GM13976 (cell line): Measurements from ENCODE around the gene FAH.

Experiments
- DNase-seq: peaks from one replicate; pipeline ENCODE4 v3.0.0; 2012; ENCODE audit warnings: low spot score
- in situ Hi-C: fragments of 300-500 bp; cut with MboI; formaldehyde crosslinking; loops from one replicate; pipeline ENCODE4 v1.12.0; 2022; ENCODE audit warnings: low sequenced_read_pairs, mixed read lengths, inconsistent platforms; ENCODE audit not compliant: unreplicated experiment
- TF ChIP-seq, protein P1 (sequence below): IDR thresholded peaks from 2 replicates; pipeline ENCODE4 v1.5.1; 2012; ENCODE audit warnings: borderline replicate concordance, mild to moderate bottlenecking; ENCODE audit not compliant: insufficient read depth; ENCODE audit errors: extremely low read depth, missing control alignments, control extremely low read depth

FAH gene

DNA sequence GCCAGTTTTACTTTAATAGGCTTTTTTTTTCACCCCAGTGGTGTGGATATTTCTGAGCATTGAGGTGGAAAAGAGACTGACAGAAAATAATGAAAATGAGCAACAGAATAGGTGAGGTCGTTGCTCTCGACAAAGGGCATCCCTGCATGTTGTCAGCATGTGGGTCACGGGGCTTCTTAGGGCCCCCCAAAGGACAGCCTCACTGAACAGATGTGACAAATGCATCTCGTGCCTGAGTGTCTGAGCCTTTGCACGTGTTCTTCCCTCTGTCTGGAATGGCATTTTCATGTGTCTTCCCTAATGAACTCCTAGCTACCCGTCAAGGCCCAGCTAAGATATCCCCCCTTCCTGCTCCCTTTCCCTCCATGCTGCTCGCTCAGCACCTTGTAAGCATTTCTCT is 31.8 kb downstream of the FAH start:
- TF ChIP-seq, protein P1, sequence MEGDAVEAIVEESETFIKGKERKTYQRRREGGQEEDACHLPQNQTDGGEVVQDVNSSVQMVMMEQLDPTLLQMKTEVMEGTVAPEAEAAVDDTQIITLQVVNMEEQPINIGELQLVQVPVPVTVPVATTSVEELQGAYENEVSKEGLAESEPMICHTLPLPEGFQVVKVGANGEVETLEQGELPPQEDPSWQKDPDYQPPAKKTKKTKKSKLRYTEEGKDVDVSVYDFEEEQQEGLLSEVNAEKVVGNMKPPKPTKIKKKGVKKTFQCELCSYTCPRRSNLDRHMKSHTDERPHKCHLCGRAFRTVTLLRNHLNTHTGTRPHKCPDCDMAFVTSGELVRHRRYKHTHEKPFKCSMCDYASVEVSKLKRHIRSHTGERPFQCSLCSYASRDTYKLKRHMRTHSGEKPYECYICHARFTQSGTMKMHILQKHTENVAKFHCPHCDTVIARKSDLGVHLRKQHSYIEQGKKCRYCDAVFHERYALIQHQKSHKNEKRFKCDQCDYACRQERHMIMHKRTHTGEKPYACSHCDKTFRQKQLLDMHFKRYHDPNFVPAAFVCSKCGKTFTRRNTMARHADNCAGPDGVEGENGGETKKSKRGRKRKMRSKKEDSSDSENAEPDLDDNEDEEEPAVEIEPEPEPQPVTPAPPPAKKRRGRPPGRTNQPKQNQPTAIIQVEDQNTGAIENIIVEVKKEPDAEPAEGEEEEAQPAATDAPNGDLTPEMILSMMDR, result no peak
- in situ Hi-C loops, result no loop called here
- DNase-seq, result no peak

DNA sequence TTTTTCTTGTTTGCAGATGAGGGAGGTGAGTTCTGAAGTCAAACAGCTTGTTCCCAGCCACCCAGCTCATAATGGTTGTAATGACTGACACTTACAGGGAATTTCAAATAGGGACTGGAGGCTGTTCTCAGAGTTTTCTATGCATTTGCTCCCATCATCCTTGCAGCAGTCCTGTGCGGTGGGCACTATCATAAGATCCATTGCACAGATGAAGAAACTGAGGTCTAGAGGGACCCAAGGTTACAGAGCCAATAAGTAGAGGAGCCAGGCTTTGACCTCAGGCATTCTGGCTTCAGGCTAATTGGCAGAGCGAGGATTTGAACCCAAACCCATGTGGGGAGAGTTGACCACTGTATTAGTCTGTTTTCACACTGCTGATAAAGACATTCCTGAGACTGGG is 32.4 kb downstream of the FAH start:
- no peak for DNase-seq
- in situ Hi-C loops, result no loop called here
- TF ChIP-seq, protein P1, result no peak

DNA sequence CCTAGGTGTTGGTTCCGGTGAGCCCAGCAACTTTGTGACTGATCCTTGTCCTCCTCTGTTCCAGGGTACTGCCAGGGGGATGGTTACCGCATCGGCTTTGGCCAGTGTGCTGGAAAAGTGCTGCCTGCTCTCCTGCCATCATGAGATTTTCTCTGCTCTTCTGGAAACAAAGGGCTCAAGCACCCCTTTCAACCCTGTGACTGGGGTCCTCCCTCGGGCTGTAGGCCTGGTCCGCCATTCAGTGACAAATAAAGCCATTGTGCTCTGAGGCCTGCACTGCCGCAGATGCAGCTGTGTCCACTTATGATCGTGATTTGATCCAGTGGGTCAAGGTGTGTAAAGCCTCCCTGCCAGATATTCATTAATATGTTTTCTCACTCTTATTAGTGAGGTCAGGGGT is 33.3 kb downstream of the FAH start:
- no peak for DNase-seq
- TF ChIP-seq, protein P1, result no peak
- in situ Hi-C loops, result no loop called here

DNA sequence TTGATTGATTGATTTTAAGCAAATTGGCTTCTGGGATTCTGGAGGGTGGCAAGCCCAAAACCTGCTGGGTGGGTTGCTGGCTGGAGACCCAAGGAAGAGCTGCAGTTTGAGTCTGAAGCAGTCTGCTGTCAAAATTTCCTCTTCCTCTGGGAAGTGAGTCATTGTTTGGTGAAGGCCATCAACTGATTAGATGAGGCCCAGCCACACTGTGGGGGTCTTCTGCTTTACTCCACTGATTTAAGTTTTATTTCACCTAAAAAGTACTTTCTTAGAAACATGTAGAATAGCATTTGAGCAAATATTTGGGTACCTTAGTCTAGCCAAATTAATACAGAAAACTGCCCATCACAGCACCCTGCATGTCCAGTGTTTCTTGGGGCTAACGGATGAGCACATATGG is 33.8 kb downstream of the FAH start:
- in situ Hi-C loops, result no loop called here
- no peak for DNase-seq
- TF ChIP-seq, protein P1, result no peak

DNA sequence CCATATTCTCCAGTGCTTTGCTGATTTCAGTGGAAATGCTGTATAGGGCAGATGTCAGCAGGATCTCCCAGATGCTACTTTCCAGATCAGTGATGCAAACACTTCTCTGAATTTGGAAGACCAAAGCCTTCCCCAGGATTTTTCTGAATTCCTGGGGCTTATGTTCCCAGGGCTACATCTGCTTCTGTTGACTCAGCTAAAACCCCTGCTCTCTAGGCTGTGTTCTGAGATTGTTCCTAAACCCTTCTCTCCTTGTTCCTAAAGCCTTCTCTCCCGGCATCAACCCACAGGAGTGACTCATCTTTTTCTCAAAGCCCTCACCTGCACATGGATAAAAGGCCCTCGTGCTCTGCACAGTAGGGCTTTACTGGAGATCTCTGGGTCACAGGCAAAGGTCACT is 35.5 kb downstream of the FAH start:
- DNase-seq, result no peak
- in situ Hi-C loops, result no loop called here
- TF ChIP-seq, protein P1, result no peak

DNA sequence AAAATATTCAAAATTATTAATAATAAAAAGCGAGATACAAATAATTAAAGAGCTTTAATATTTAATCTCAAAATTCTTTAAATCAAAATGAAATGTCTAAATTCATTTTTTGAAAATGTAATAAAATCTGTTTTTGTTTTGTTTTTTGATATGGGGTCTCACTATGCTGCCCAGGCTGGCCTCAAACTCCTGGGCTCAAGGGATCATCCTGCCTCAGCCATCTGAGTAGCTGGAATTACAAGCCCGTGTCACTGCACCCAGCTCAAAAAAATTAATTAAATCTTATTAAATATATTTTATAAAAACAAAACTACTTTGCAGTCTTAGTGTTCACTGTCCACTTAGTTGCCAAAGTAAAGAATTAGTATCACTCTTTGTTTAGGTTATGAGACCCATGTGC is 38.4 kb downstream of the FAH start:
- DNase-seq, result no peak
- TF ChIP-seq, protein P1, result no peak
- in situ Hi-C loops, result no loop called here
